Measurements from ENCODE around the gene CSDE1. TPM values are rescaled to one million over a fixed set of nuclear protein-coding genes. Genes with fewer than 3 reads are reported as not detected.

The CSDE1 gene
- total RNA-seq, 1 experiment from 2014 or later: 913 TPM

DNA sequence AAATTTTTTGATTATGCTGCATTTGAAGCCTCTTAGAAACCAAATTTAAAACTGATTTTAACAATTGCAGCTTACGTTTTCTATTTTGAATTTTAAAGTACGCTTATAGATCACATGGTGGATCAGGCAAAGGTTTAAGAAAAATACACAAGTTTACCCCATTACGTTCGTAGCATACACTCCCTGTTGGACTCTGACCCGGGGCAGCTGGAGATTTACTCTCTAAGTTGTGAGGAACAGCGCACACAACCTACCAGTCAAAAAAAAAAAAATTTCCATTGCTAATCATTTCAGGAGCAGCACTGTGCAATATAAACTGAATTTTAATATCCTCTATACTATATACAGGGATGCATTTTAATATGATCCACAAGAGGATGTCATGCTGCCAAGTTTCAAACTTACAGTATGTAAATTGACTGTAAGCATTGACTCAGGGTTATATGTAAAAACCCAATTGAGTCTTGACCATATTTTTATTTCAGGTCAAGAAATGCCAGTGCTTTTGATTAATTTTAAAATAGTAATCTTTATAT is 20.4 kb downstream of the CSDE1 start:
- DNase-seq (ENCODE audit: low read depth in 1 of 2, low spot score in 2 of 2): no peak
- peaks cover 84% of the 10 kb centered on the region for H3K36me3 ChIP-seq

DNA sequence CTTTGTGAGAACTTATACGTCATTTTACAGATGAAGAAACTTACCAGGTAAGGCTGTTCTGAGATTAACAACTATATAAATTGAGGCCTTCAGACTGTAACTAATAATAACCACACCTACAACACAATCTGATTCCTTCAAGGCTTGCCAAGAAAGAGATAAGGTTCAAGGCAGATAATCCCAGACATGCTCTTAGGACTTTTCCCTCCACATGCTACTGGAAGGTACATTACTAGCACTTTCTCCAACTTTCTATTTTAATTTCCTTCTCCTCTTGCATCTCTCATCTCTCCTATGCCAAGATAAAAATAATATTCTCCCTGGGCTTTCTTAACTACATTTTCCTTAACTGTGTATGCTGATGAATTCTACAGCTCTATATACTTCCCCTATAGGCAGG is 22.3 kb downstream of the CSDE1 start:
- Histone ChIP-seq H3K36me3 (peaks cover 87% of the 10 kb centered on the region), H3K9me3 (replicated peaks) (no peaks in the 10 kb centered on the region), H3K4me1 (replicated peaks) (no peaks in the 10 kb centered on the region), H3K4me3 (no peak overlapping the region), H3K27me3 (replicated peaks) (no peaks in the 10 kb centered on the region), H3K27ac (no peak overlapping the region)
- DNase-seq (ENCODE audit: low read depth in 1 of 2, low spot score in 2 of 2): no peak

More for the DNA sequence above, 20.4 kb downstream of the CSDE1 start:
- Histone ChIP-seq H3K4me1 (replicated peaks) (no peaks in the 10 kb centered on the region), H3K27me3 (replicated peaks) (no peaks in the 10 kb centered on the region), H3K9me3 (replicated peaks) (no peaks in the 10 kb centered on the region), H3K4me3 (no peak overlapping the region), H3K27ac (no peak overlapping the region)

DNA sequence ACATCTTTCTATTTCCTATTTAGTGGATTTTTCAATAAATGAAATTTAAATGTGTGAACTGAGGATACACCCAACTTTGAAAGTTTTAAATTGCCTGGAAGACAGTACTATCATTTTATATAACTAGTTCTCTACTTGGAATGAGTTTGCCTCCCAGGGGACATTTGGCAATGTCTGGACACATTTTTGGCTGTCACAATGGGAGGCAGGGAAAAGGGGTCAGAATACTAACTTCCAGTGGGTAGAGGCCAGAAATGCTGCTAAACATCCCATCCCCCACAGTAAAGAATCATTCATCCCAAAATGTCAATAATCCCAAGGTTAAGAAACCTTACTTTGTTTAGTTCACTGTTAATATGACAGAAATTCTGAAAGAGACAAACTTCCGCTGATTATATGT is 28.0 kb downstream of the CSDE1 start:
- no peak for DNase-seq (ENCODE audit: low read depth in 1 of 2, low spot score in 2 of 2)
- Histone ChIP-seq H3K27me3 (replicated peaks) (no peaks in the 10 kb centered on the region), H3K4me3 (no peak overlapping the region), H3K36me3 (peaks cover 98% of the 10 kb centered on the region), H3K4me1 (replicated peaks) (no peaks in the 10 kb centered on the region; the same call in 1 of the 2 replicates), H3K9me3 (replicated peaks) (no peaks in the 10 kb centered on the region), H3K27ac (no peak overlapping the region)

DNA sequence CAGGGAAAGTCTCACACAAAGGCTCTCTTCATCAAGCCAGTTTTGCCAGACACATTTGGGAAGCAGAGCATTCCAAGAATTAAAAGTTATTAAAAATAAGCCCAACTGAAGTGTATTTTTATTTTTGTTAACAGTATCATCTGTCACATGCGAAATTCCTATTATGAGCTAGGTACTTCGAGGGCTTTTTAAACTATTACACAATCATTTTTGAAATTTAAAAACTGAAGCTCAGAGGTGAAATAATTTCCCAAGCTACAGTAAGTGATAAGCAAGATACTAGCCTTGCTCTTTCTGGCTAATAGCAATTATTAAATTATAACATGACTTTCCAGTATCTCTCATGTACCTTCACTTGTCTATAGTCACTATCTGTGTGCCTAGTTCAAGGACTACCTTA is 29.2 kb downstream of the CSDE1 start:
- DNase-seq (ENCODE audit: low read depth in 1 of 2, low spot score in 2 of 2): no peak
- Histone ChIP-seq H3K27ac (no peak overlapping the region), H3K4me3 (no peak overlapping the region), H3K36me3 (peaks cover 99% of the 10 kb centered on the region), H3K4me1 (replicated peaks) (no peaks in the 10 kb centered on the region; the same call in 1 of the 2 replicates), H3K27me3 (replicated peaks) (no peaks in the 10 kb centered on the region), H3K9me3 (replicated peaks) (no peaks in the 10 kb centered on the region)

DNA sequence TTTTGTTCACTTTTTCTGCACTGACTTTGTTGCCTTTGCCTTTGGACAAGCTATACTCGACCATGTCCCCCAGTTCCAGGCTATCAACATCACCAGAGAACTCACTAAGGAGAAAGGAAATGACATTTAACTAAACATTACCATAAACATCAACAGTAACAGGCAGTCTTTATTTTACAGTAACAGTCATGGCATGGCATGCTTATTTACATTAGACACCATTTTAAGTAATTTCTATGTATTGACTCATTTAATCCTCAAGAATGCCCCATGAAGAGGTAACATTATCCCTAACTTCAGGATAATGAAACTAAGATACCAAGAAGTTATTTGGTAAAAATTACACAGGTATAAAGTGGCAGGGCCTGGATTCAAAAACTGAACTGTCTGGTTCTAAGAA is 32.6 kb downstream of the CSDE1 start:
- no peak for DNase-seq (ENCODE audit: low read depth in 1 of 2, low spot score in 2 of 2)
- Histone ChIP-seq H3K4me3 (no peak overlapping the region), H3K36me3 (peaks cover 99% of the 10 kb centered on the region), H3K4me1 (replicated peaks) (no peaks in the 10 kb centered on the region; the same call in 1 of the 2 replicates), H3K9me3 (replicated peaks) (no peaks in the 10 kb centered on the region), H3K27me3 (replicated peaks) (no peaks in the 10 kb centered on the region), H3K27ac (no peak overlapping the region)

DNA sequence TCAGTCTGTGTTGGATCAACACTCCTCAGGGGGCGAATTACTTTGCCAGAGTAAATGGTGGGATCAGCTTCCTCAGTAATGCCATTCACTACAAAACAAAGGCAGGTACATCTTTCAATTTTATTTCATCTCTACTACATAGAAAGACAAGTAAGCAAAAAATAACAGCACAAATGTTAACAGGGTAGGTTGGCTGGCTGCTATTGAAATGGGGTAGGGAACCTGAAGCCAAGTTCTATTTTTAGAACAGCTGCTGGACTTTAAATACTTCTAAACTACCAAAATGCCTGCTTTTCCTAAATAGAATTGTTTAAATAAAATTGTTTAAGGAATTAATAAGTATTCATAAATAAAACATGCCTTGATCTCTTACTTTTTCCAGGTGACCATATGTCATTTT is 33.9 kb downstream of the CSDE1 start:
- Histone ChIP-seq H3K27me3 (replicated peaks) (no peaks in the 10 kb centered on the region), H3K4me1 (replicated peaks) (no peaks in the 10 kb centered on the region; the same call in 1 of the 2 replicates), H3K9me3 (replicated peaks) (no peaks in the 10 kb centered on the region), H3K36me3 (peaks cover 99% of the 10 kb centered on the region), H3K4me3 (no peak overlapping the region), H3K27ac (no peak overlapping the region)
- DNase-seq (ENCODE audit: low read depth in 1 of 2, low spot score in 2 of 2): no peak

DNA sequence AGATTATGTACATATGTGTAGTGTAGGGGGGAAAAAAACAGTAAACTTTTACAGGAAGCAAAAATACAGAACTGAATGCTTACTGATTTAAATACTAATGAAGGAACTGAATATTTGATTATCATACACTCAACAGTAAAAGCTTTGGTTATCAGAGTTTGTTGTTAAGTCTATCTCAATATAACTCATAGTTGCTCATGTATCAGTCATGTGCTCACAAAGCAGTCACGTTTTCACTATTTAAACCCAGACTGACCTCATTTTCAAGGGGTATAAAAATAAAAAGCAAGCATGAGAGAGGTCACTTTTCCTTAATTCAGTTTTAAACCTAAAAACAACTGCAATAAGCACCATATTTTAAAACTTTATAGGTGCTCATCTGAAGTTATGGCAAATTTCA is 34.3 kb downstream of the CSDE1 start:
- Histone ChIP-seq H3K4me3 (no peak overlapping the region), H3K4me1 (replicated peaks) (no peaks in the 10 kb centered on the region; the same call in 1 of the 2 replicates), H3K27ac (no peak overlapping the region), H3K9me3 (replicated peaks) (no peaks in the 10 kb centered on the region), H3K36me3 (peaks cover 99% of the 10 kb centered on the region), H3K27me3 (replicated peaks) (no peaks in the 10 kb centered on the region)
- DNase-seq (ENCODE audit: low read depth in 1 of 2, low spot score in 2 of 2): no peak

DNA sequence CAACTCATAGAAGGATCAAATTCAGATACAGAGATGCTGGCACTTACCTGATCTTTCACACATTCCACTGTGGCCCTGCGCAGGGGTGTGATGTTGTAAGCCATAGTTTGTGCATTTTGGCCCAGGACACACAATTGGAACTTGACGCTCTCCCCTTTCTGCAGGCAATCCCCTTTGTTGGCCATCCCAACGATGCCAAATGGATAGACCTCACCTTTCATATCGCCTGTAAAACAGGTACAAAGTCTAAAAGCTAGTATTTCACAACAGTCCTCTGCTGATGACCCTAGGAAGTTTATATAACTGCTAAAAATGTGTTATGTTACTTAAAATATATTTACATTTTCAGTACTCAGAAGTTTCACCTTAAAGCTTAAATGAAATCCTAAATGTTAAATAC is 37.3 kb downstream of the CSDE1 start:
- no peaks in the 10 kb centered on the region for H3K27me3 ChIP-seq (replicated peaks)
- H3K4me3 ChIP-seq: no peak overlapping the region
- H3K36me3 ChIP-seq: peaks cover 99% of the 10 kb centered on the region
- H3K9me3 ChIP-seq (replicated peaks): no peaks in the 10 kb centered on the region
- no peak overlapping the region for H3K27ac ChIP-seq
- DNase-seq (ENCODE audit: low read depth in 1 of 2, low spot score in 2 of 2): no peak
- H3K4me1 ChIP-seq (replicated peaks): no peaks in the 10 kb centered on the region; the same call in 1 of the 2 replicates

DNA sequence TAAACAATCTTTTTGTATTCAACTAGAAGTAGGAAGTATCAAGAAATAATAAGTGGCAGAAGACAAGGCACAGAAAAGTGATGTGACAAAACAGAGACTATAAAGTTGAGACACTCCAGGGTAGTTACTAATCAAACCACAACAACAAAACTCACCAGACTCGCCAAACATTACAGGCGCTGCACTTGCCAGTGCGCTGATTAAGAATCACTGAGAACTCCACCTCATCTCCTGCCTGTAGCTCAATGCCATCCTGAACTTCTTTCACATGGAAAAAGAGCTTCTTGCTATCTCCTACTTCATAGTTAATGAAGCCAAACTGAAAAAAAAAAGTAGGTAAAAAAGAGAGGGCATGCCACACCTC is 38.4 kb downstream of the CSDE1 start:
- no peaks in the 10 kb centered on the region; the same call in 1 of the 2 replicates for H3K4me1 ChIP-seq (replicated peaks)
- H3K27ac ChIP-seq: no peak overlapping the region
- no peaks in the 10 kb centered on the region for H3K27me3 ChIP-seq (replicated peaks)
- no peak overlapping the region for H3K4me3 ChIP-seq
- peaks cover 97% of the 10 kb centered on the region for H3K36me3 ChIP-seq
- DNase-seq (ENCODE audit: low read depth in 1 of 2, low spot score in 2 of 2): no peak
- H3K9me3 ChIP-seq (replicated peaks): no peaks in the 10 kb centered on the region

DNA sequence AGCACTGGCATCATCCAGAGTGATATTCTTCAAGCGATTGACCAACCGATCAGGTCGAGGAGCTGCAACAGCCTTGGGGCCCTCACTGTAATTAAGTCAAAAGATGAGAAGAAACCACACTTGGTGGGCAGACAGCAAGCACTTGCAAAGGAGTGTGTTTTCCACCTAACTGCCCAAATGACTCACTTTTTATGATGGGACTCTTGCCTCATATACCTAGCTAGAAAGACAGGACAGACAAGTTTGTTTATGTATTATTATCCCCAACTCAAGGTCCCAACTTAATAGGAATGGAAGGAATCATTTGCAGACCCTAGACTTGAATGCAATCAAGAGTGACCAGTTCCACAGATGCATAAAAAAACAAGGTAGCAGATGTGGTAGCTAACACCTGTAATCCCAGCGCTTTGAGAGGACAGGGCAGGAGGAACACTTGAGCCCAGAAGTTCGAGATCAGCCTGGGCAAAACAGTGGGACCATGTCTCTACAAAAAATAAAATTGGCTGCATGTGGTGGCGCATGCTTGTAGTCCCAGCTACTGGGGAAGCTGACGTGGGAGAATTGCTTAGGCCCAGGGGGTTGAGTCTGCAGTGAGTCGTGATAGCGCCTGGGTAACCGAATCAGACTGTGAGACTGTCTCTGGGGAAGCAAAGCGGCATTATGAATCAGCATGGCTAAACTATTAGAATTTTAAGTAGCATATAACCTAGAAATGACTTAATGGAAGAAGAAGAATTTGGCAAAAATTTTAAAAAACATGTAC is 38.9 kb downstream of the CSDE1 start:
- Histone ChIP-seq H3K4me1 (replicated peaks) (no peaks in the 10 kb centered on the region; the same call in 1 of the 2 replicates), H3K4me3 (no peak overlapping the region), H3K27me3 (replicated peaks) (no peaks in the 10 kb centered on the region), H3K9me3 (replicated peaks) (no peaks in the 10 kb centered on the region), H3K27ac (no peak overlapping the region), H3K36me3 (peaks cover 98% of the 10 kb centered on the region)
- no peak for DNase-seq (ENCODE audit: low read depth in 1 of 2, low spot score in 2 of 2)

DNA sequence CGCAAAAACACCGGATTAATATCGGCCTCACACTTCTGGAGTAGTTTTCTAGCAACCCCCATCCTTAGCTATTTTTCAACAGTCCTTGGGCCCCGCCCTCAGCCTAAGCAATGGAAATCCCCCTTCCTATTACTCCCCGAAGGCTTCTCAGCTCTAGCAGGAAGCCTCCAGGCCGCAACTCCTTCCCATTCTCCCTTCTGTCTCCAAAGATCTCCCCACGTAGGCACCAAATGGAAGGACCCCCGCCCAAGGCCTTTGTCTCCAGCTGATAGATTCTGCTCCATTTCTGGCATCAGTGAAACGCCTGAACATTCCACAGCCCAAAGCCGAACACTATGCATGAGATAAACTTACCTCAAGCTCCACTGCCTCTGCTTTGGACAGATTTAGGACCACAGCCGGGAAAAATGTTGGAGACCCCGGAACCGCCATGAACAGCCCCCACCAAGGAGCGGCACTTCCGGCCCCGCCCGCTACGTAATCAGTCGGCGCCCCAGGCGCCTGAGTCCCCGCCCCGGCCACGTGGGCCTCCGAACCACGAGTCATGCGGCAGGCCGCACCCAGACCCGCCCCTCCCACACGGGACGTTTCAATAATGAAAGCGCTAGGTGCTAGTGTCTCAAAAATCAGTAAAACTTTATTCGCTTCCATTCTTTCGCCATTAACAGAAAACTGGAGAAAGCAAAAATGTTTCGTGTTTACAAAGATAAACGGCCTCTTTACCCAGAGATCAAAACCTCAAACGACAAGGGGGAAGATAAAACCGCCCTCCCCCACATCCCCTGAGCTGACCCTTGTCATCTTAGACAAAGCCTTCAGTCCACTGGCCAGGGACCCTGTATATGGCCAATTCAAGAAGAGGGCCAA is 41.2 kb downstream of the CSDE1 start, which contains the start of gene NRAS:
TSS of gene NRAS (minus strand) at position 468 of the 867 bp plus-strand sequence. CDS start 611 bp downstream, outside the sequence.
- Histone ChIP-seq H3K9me3 (replicated peaks) (no peaks in the 10 kb centered on the region), H3K27me3 (replicated peaks) (no peaks in the 10 kb centered on the region), H3K4me1 (replicated peaks) (no peaks in the 10 kb centered on the region; the same call in 1 of the 2 replicates), H3K4me3 (peak within 1 kb of the TSS; percentile 70), H3K27ac (peak within 1 kb of the TSS; percentile 98), H3K36me3 (peaks cover 97% of the 10 kb centered on the region)
- DNase-seq (ENCODE audit: low read depth in 1 of 2, low spot score in 2 of 2): peak; percentile 84 to 94

DNA sequence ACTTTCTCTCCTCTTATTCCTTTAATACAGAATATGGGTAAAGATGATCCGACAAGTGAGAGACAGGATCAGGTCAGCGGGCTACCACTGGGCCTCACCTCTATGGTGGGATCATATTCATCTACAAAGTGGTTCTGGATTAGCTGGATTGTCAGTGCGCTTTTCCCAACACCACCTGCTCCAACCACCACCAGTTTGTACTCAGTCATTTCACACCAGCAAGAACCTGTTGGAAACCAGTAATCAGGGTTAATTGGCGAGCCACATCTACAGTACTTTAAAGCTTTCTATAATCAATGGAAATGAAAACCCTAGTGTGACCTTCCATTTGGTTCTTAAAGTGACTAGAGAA is 41.9 kb downstream of the CSDE1 start:
- DNase-seq (ENCODE audit: low read depth in 1 of 2, low spot score in 2 of 2): no peak
- peak overlapping the region; percentile 98 for H3K27ac ChIP-seq
- H3K36me3 ChIP-seq: peaks cover 94% of the 10 kb centered on the region

DNA sequence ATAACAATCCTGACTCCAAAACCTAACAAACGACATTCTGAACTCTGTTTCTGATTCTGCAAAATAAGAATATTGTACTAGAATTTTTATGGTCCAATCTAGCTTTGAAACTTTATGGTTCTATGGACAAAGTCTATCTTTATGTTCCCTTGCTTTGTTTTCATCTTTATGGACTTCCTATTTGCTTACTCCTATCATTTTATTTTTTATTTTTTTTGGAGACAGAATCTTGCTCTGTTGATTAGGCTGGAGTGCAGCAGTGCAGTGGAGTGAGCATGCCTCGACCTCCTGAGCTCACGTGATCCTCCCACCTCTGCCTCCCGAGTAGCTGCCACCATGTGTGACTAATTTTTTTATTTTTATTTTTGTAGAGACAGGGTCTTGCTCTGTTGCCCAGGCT is 44.8 kb downstream of the CSDE1 start:
- peaks cover 90% of the 10 kb centered on the region for H3K36me3 ChIP-seq
- no peak for DNase-seq (ENCODE audit: low read depth in 1 of 2, low spot score in 2 of 2)
- H3K9me3 ChIP-seq (replicated peaks): no peaks in the 10 kb centered on the region
- H3K27me3 ChIP-seq (replicated peaks): no peaks in the 10 kb centered on the region
- H3K27ac ChIP-seq: no peak overlapping the region
- no peak overlapping the region for H3K4me3 ChIP-seq
- no peaks in the 10 kb centered on the region; the same call in 1 of the 2 replicates for H3K4me1 ChIP-seq (replicated peaks)

More for the DNA sequence above, 41.9 kb downstream of the CSDE1 start:
- Histone ChIP-seq H3K4me1 (replicated peaks) (no peaks in the 10 kb centered on the region; the same call in 1 of the 2 replicates), H3K4me3 (peak overlapping the region; percentile 70), H3K9me3 (replicated peaks) (no peaks in the 10 kb centered on the region), H3K27me3 (replicated peaks) (no peaks in the 10 kb centered on the region)

DNA sequence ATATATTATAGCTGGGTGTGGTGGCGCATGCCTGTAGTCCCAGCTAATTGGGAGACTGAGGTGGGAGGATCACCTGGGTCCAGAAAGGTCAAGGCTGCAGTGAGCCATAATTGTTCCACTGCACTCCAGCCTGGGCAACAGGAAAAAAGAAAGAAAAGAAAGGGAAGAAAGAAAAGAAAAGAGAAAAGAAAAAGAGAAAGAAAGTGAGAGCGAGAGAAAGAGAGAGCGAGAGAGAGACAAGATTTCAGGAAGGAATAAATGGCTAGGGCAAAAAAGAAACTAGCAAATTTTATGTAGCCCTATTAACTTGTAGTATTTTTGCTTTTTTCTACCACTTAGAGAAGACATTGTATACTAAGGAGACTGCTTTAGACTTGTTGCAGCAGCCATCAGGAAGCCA is 47.4 kb downstream of the CSDE1 start:
- H3K27me3 ChIP-seq (replicated peaks): no peaks in the 10 kb centered on the region
- no peak for DNase-seq (ENCODE audit: low read depth in 1 of 2, low spot score in 2 of 2)
- H3K4me1 ChIP-seq (replicated peaks): no peaks in the 10 kb centered on the region; the same call in 1 of the 2 replicates
- H3K4me3 ChIP-seq: no peak overlapping the region
- no peaks in the 10 kb centered on the region for H3K9me3 ChIP-seq (replicated peaks)
- no peak overlapping the region for H3K27ac ChIP-seq
- peaks cover 89% of the 10 kb centered on the region for H3K36me3 ChIP-seq
